ENCODE measurements around the gene ZNF77.
"Not testable (repeated sequence)": the region's sequence is repeated elsewhere in the genome, so short reads cannot be mapped to it uniquely, and the experiment has no call there.

Gene ZNF77

GRCh38 chr19:2917275-2918184 lies 27.2 kb downstream of the ZNF77 start:
- no peak for DNase-seq (ENCODE audit: low read depth, low spot score)

- no peak for DNase-seq (ENCODE audit: low read depth, low spot score)
Measured at GRCh38 chr19:2912306-2912705, 32.5 kb downstream of the ZNF77 start.

GRCh38 chr19:2906631-2907195 lies 38.1 kb downstream of the ZNF77 start:
- no peak for DNase-seq (ENCODE audit: low read depth, low spot score)

GRCh38 chr19:2905918-2906519 lies 38.8 kb downstream of the ZNF77 start:
- DNase-seq (ENCODE audit: low read depth, low spot score): no peak

- not testable (repeated sequence) for DNase-seq (ENCODE audit: low read depth, low spot score)
Measured at GRCh38 chr19:2903326-2903725, 41.4 kb downstream of the ZNF77 start.

GRCh38 chr19:2902590-2903218 lies 42.1 kb downstream of the ZNF77 start:
- DNase-seq (ENCODE audit: low read depth, low spot score): no peak

GRCh38 chr19:2900296-2901252 lies 44.2 kb downstream of the ZNF77 start, which contains the start of gene ZNF57:
Gene ZNF57 (plus strand): TSS chr19:2900928. CDS start chr19:2901046, 118 bp downstream.
- DNase-seq (ENCODE audit: low read depth, low spot score): peak; percentile 95

GRCh38 chr19:2896694-2897093 lies 48.1 kb downstream of the ZNF77 start:
- no peak for DNase-seq (ENCODE audit: low read depth, low spot score)

- DNase-seq (ENCODE audit: low read depth, low spot score): not testable (repeated sequence)
Measured at GRCh38 chr19:2890531-2890930, 54.2 kb downstream of the ZNF77 start.

- DNase-seq (ENCODE audit: low read depth, low spot score): no peak
Measured at GRCh38 chr19:2888731-2889224, 56.0 kb downstream of the ZNF77 start.

GRCh38 chr19:2887391-2887914 lies 57.3 kb downstream of the ZNF77 start:
- peak; percentile 20 for DNase-seq (ENCODE audit: low read depth, low spot score)

GRCh38 chr19:2885736-2886135 lies 59.0 kb downstream of the ZNF77 start:
- no peak for DNase-seq (ENCODE audit: low read depth, low spot score)

GRCh38 chr19:2883686-2884439 lies 60.9 kb downstream of the ZNF77 start:
- DNase-seq (ENCODE audit: low read depth, low spot score): no peak

Data from brain pericyte (primary cell).